HG03025 (cell line): ENCODE measurements around the gene HOXC13.

Experiments
- ATAC-seq: cut with Tn5 transposase; IDR thresholded peaks from one replicate; pipeline ENCODE4 v1.9.1; 2021; ENCODE audit warnings: mild to moderate bottlenecking, moderate library complexity; ENCODE audit not compliant: unreplicated experiment, low FRiP score

The HOXC13 gene

DNA sequence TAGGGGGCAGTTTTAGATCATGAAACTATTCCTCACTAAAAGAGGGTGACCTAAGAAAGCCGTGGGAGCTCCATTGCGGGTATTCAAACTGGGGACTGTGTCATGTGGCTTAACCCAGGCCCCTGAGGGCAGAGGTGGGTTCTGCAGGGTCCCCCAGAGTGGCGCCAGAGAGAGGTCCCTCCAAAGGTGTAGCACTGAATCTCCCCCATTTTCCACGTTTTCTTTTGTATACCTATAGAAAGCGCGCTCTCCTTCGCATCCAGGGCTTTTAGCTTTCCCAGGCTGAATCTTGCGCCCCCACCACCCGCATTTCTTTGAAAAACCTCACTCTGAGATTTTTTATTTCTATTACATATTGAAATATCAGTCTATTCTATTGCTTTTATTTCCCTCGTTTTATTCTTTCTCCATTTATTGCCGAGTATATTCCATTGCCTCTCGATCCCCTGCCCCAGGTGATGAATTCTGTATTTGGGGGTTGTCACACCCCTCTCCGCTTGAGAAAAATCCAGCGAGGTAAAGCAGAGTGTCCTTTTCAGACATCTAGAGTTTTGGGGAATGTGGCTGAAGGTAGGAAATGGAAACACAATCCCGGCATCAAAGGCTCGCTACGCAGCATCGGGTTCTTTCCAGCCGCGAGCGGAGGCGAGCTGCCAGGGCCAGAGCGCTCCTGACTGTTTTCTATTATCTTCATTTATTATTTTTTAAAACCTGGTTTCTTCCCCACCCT lies 870 bp upstream of the HOXC13 start:
- ATAC-seq = no peak

DNA sequence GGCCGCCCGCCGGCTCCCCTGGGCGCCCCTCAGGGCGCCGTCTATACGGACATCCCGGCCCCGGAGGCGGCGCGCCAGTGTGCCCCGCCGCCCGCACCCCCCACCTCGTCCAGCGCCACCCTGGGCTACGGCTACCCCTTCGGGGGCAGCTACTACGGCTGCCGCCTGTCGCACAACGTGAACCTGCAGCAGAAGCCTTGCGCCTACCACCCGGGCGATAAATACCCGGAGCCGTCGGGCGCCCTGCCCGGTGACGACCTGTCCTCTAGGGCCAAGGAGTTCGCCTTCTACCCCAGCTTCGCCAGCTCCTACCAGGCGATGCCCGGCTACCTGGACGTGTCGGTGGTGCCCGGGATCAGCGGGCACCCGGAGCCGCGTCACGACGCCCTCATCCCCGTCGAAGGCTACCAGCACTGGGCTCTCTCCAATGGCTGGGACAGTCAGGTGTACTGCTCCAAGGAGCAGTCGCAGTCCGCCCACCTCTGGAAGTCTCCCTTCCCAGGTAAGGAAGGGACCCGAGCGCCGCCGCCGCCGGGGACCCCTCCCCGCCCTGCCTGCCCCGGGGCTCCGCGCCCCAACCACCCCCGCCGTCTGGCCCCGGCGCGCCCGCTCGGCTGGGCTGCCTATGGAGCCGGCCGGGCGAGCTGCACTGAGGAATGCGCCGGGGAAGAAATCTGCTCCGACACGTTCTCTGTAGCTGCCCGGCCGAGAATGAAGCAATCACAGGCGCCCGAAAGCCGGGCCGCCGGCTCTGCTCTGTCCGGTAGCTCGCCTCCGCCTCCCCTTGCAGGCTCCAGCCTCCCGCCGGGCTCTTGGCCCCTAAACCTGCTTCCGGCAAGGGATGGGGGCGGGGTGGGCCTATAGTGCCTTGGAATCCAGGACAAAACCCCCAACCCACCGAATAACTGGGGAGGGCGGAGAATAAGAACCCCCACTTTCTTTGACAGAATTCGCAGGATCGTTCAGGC lies 794 bp downstream of the HOXC13 start:
- ATAC-seq = no peak

DNA sequence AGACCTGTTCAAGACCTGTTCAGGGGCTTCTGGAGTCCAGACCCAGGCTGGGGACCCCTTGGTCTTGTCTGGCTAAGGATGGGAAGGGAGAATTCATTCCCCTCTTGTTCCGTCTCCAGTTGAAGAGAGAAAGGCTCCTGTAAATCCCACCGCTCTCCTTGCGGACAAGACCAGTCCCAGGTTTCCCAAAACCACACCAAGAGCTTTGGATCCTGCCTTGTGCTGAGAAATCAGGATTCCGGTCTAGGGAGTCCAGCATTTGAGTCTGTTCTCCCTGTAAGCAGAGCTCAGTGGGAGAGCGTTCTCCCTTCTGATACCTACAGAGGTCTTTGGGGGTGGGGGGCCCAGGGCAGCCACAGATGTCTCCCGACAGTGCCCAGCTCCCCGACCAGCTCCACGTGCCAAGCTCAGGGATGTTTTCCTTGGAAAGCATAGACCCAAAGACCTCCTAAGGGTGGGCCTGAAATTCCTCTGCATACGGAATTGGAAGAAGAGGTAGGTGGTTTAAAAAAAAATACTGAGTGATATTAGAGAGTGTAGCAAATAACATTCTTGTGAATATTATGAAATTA lies 1.9 kb downstream of the HOXC13 start:
- no peak for ATAC-seq

DNA sequence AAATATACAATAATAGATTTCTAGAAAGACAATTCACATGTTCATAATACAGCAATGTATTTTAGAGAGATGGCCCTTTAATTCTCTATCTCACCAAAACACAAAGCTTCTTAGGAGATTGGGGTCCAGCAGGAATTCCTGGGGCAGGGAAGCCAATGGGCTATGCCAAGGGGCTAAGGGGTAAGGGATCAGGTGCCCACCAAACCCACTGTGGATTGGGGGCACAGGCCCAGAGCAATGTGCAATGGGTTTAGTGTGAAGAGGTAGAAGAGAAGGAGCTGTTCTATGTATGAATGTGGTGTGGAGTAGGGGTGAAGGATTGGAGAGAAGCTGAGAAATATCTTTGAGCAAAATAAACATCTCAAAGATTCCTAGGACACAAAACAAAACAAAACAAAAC lies 2.6 kb downstream of the HOXC13 start:
- no peak for ATAC-seq

DNA sequence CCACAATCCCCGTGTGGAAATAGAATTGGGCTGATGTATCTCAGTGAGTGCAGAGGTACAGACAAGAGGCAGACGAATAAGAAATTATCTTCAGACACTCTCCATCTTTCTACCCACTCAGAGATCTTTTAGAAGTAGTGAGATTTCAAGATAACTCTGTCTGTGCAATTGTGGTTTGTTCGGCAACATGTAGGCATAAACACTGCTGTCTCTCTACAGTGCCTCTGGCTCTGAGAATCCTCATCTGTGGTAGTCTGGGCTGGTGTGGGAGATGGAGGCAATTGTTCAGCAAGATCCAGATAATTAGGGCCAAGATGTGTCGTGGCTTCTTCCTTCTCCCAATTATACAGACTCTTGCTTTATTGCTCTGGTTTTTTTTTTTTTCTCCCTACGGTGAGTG lies 3.1 kb downstream of the HOXC13 start:
- no peak for ATAC-seq

DNA sequence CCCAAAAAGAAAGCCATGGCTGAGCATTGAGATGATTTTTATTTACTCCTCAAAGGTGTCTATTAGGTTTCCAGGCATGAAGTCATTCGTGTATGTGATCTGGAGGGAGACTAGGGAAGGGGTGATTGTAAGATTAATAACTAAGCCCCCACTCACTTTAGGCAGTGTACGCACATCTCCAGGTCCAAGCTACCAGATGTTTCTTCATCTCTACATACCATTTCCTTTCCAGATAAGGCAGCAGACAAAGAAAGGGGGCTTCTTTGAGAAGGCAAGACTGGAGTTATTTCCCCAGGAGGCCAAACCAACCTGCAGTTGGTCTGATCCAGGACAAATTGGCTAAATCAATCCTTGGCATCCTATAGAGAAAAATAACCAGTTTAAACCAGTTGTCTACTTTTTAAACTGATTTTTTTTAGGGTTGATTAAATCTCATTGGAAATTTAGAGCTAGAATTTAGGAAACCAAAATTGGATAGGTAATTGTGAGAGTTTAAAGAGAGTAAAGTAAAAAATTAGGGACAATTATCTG lies 3.9 kb downstream of the HOXC13 start:
- ATAC-seq = no peak

DNA sequence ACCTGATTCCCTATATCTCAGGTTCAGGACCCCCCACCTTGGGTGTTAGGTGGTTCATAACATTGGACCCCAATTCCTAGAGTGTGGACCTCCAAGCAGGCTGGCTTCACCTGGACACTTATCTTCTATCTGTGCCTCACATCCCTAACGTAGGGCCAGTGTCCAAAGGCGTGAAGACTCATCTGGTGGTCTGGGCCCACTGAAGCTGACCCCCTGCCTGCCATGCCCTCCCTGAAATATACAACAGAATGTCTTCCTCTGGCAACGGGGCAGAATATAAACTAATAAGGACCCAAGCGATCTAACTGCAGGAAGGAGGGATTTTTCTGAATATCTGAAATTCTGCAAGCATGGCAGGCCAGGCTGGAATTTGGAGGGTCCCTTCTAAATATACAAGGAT lies 5.6 kb downstream of the HOXC13 start:
- no peak for ATAC-seq

DNA sequence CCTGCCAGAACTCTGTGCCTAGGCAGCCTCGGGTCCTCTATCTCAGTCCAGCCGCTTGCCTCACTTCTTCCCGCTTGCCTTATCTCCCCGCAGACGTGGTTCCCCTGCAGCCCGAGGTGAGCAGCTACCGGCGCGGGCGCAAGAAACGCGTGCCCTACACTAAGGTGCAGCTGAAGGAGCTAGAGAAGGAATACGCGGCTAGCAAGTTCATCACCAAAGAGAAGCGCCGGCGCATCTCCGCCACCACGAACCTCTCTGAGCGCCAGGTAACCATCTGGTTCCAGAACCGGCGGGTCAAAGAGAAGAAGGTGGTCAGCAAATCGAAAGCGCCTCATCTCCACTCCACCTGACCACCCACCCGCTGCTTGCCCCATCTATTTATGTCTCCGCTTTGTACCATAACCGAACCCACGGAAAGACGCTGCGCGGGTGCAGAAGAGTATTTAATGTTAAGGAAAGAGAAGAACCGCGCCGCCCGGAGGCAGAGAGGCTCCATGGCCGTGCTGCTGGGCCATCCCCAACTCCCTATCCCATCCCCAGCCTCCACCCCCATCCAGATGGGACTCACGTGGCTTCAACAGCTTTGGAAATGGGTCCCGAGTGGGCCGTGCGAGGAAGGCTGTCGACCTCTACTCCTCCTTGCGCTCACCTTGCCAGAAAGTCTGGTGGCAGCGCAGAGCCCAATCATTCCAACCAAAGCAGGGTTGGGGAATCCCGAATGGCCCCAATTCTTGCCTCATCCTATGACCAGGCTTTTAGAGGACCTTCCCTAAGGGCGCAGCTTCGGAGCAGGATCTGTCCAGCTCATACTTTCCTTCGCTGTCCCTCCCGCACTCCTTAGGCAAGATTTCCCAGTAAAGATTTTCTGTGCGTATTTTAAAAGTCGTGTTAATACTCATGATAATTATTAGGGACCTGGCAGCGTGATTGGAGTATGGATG lies 6.5 kb downstream of the HOXC13 start:
- no peak for ATAC-seq

DNA sequence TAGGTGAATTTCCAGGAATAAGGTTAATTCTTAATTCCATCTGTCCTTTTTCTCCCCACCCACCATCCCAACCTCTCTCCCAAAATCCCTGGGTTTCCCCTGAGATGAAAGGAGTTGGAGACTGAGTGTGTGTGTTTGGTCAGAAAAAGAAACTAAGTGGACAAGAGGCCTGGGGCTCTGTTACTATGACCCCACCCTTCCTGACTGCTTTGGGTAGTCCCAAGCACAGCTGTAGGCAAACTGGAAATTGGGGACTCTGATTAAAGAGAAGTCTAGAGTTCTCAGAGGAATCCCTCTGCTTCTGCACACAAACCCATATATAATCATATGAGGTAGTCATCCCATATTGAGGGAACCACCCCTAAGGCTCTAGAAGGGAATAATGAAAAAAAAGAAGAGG lies 9.1 kb downstream of the HOXC13 start:
- ATAC-seq = no peak

DNA sequence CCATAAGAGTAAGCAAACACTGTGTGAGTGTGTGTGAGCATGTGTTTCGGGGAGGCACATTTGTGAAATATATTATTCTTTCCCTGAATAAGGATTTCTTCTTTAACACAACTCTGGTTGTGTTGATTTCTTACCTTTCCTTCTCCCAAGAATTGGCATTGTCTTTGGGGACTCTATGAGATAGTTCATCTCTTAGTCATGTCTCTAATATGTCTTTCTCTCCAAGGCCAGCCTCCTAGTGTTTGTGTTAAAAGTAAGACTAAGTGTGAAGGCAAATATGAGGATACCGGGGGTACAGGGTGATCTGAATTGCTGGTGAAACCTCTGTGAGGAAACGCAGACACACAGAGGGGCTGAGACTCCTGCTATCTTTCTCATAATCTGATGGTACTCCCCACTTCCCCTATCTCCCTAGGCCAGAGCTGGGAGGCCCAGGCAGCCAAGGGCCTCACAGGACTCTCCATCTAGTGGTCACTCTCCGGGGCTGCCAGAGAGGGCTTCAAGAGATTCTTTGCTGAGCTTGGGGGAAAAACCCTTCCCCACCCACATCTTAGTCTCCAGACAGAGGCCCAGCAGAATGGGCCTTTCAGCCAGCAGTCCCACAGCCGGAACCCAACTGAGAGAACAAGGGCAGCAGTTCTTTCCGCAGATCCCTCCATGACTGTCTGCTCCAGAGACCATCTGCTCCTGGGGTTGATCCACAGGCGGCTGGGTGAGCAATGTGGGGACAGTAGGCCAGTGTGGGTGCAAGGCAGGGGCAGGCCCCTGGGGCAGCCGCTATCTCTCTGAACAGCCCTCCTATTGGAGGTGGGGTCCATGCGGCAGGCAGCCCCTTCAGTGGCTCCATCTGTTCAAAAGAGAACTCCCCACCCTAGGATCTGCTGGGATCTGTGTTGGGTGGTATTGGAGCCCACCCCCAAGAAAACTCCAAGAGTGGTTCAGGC lies 10.3 kb downstream of the HOXC13 start:
- no peak for ATAC-seq

DNA sequence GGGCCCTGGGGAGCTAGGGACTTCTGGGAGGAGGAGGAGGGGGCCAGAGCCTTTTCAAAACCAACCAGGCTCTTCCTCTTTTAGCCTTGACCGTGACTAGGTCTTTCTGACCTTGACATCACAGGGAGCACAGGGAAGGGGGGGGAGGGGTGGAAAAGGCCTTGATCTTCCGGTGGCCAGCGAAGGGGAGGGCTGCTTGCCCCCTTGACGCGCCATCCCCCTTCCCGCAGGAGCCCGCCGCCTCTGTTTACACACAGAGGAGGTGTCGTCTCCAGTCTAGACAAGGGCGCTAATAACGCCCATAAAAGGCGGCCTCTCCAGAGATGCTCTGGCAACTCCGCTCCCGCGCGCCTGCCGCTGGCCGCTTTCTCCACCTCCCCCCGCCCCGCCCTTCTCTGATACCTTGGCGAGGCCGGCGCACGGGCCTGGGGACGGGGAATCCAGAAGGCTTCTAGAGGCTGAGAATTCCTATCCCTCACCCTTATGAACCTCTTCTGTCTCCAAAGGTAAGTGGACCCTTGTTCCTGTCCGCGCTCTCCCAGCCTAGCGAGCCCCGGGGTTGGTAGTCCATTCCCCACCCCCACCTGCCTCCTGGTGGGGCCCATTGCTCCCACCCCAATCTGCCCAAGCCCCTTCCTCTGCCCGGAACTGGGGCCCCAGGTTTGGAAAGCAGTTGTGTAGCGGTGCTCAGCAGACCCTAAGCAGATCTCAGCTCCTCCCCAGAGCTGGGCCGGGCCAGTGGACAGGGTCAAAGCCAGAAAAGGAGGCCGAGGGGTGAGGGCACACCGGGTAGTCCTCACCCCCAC lies 11.2 kb downstream of the HOXC13 start:
- no peak for ATAC-seq

DNA sequence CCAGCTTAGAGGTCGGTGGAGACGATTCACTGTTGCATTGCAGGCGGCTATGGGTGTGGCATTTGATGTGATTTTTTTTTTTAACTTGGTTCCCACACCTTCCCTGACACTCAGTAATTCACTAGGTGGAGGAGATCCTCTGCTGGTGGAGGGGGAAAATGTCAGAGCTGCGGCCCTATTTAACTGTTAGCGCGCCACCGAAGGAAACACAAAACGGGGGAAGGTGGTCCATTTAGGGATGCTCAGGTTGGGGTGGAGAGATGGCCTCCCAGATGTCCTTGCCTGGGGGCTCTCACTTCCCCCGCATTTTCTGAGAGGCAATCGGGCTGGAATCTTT lies 11.8 kb downstream of the HOXC13 start:
- ATAC-seq = no peak

DNA sequence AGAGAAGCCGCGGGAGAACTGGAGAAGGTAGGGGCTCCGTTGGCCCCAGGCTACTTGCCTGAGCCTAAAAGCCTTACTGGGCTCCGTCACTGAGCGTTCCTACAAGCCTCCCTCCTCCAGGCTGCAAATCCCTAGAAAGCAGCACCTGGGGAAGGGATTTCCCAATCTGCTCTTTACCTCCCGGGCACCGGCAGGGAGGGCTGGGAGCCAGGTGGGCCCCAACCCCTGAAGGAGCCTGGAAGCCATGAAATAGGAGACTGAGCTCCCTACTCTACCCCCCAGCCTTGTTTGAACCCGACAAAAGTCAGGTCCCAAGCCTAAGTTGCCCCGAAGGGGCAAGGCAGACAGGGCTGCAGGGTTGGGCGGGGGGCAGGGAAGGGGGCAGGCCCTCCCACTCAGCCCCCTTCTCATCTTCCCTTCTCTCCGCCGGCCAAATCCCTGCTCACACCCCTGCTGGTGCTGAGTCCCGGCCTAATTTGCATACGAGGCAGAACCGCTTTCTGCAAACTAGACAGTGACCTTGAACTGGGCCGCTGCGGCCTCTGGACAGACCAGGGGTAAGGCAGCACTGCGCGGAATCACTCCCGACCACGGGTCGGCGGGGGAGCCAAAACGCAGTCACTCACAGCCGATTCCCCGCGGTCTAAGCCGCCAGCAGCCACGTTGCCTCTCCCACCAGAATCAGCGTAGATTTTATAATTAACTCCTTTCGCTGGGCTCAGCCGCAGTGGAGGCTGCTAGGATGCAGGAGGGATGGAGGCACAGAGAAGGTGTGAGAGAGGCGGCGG lies 12.4 kb downstream of the HOXC13 start:
- no peak for ATAC-seq

DNA sequence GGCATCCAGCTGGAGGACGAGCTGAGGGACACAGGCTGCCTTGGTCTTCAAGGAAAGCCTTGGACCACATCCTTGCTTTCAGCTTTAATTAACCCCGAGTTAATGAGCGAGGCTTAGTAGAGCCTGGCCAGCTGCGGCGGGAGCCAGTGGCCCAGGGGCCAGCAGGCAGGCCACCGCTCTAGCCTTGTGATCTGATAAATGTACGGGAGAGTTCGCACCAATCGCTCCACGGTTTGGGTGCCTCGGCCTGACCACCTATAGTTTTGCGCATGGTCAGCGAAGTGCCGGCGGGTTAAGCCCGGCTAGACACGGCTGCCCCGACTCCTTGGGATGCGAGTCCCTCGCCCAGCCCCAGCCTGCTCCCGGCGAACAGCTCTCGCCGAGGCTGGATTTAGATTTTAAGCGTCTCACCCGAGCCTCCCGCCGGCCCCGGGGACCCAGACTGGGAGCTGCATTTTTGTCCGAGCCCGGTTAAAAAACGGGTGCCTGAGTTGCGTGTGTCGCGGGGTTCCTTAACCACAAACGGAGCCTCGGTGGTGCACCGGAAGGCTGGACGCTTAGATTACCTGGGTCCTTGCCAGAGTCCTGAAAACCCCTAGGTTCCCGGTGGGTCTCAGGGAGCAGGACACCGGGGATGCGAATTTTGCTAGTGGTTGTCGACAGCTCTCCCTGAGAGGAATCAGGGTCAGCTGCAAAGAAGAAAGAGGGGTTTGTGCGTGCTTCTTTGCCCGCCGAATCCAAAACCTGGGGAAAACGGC lies 13.1 kb downstream of the HOXC13 start:
- ATAC-seq = no peak

DNA sequence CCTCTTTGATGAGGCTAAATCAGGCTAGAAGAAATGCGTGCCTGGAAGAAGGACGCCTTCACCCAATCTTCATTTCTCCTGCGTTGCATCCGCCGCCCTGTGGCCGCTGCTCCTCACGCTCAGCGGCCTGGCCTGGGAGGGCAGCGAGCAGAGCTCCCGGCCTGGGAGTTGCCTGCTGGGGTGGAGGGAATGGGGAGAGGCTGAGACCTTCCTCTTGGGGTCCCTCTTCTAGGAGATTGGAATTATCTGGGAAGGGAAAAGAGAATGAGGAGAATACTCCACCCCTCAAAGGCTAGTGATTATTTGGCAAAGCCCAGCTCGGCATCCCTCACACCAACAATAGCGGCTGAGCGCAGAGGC lies 13.7 kb downstream of the HOXC13 start:
- ATAC-seq = no peak

DNA sequence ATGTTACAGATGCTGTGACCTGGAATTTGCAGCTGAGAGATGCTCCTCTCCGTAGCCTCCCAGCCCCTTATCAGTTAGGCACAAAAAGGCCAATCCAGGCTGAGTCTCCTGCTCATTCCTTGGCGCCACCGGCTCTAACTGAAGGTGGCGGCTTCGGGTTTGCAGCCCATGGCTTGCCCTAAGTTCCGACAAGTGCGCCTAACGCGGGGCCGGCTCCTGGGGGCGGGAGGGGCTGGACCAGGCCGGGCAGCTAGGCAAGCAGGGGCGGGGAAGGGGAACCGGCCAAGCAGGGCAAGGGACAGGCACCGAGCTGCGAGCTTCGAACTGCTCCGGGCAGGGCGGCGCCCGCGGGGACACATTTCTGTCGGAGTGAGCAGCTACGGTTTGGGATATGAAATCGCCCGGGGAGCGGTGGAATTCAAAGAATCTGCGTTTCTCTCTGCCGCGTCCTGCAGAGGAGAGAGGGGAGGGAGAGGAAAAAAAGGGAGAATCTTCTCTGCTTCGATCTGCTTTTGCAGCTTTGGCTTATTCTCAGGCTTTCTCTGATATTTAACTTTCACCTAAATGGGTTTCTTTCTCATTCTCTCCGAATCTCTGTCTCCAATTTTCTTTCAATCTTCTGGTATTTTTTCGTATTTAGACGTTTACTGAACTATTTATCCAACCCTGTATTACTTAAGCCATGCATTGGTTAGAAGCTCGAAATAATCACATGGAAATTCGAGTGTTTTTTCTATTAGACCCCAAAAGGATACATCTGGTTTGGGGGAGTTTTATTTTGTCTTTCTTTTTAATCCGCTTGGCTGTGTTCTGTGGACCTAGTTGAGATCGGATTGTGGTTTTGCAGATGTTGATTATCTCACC lies 14.5 kb downstream of the HOXC13 start:
- no peak for ATAC-seq
